ENCODE measurements around the gene ACSM2A.
"Not testable (repeated sequence)": the region's sequence is repeated elsewhere in the genome, so short reads cannot be mapped to it uniquely, and the experiment has no call there.

Gene ACSM2A

GRCh38 chr16:20427401-20427797 is 23.9 kb upstream of the ACSM2A start:
- H3K9ac ChIP-seq (ENCODE audit: low read depth, low read length); H3K4me2 ChIP-seq (ENCODE audit: low read length); H3K4me1 ChIP-seq (ENCODE audit: control insufficient read depth, insufficient read depth, low read length); H3K27me3 ChIP-seq (ENCODE audit: control insufficient read depth, insufficient read depth, low read length); H3K9me3 ChIP-seq (replicated peaks; ENCODE audit: low read length); H3K36me3 ChIP-seq (ENCODE audit: insufficient read depth, low read length); H3K4me3 ChIP-seq (ENCODE audit: low read length): not testable (repeated sequence)

DNA sequence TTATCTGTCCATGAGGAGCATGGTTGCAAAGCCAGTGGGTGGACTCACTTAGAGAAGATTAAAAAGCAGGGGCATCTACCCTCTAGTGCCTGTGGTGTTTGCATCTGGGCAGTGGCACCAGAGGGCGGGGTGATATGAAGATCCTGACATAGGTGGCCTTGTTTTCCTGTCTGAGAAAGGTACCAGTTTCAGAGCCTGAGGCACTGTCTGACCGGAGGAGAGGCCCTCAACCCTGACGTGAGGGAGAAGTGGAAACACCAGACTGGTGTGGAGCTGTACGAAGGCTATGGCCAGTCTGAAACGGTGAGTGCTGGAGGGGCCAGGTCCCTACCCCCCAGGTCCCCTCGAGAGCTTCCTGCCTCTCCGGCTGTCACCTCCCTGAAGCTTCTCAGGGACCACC is 21.8 kb upstream of the ACSM2A start:
- not testable (repeated sequence) for H3K36me3 ChIP-seq (ENCODE audit: insufficient read depth, low read length); H3K9ac ChIP-seq (ENCODE audit: low read depth, low read length); H3K4me1 ChIP-seq (ENCODE audit: control insufficient read depth, insufficient read depth, low read length); H3K4me3 ChIP-seq (ENCODE audit: low read length); H3K4me2 ChIP-seq (ENCODE audit: low read length); H3K9me3 ChIP-seq (replicated peaks; ENCODE audit: low read length); H3K27me3 ChIP-seq (ENCODE audit: control insufficient read depth, insufficient read depth, low read length)

GRCh38 chr16:20430480-20430879 is 20.8 kb upstream of the ACSM2A start:
- H3K9me3 ChIP-seq (replicated peaks; ENCODE audit: low read length); H3K4me3 ChIP-seq (ENCODE audit: low read length); H3K27me3 ChIP-seq (ENCODE audit: control insufficient read depth, insufficient read depth, low read length); H3K9ac ChIP-seq (ENCODE audit: low read depth, low read length); H3K4me2 ChIP-seq (ENCODE audit: low read length); H3K4me1 ChIP-seq (ENCODE audit: control insufficient read depth, insufficient read depth, low read length); H3K36me3 ChIP-seq (ENCODE audit: insufficient read depth, low read length): not testable (repeated sequence)

- Histone ChIP-seq H3K36me3 (ENCODE audit: insufficient read depth, low read length) (no peaks in the 10 kb centered on the region), H3K4me2 (ENCODE audit: low read length) (no peak overlapping the region), H3K9ac (ENCODE audit: low read depth, low read length) (no peak overlapping the region), H3K27me3 (ENCODE audit: control insufficient read depth, insufficient read depth, low read length) (no peaks in the 10 kb centered on the region), H3K9me3 (replicated peaks; ENCODE audit: low read length) (no peaks in the 10 kb centered on the region), H3K4me3 (ENCODE audit: low read length) (no peak overlapping the region), H3K4me1 (ENCODE audit: control insufficient read depth, insufficient read depth, low read length) (no peaks in the 10 kb centered on the region)
Observed at GRCh38 chr16:20430948-20431347, 20.4 kb upstream of the ACSM2A start.

GRCh38 chr16:20438950-20439349 is 12.4 kb upstream of the ACSM2A start:
- peaks cover 26% of the 10 kb centered on the region for H3K4me1 ChIP-seq (ENCODE audit: control insufficient read depth, insufficient read depth, low read length)
- not testable (repeated sequence) for H3K9me3 ChIP-seq (replicated peaks; ENCODE audit: low read length); H3K36me3 ChIP-seq (ENCODE audit: insufficient read depth, low read length); H3K4me2 ChIP-seq (ENCODE audit: low read length); H3K4me3 ChIP-seq (ENCODE audit: low read length); H3K9ac ChIP-seq (ENCODE audit: low read depth, low read length); H3K27me3 ChIP-seq (ENCODE audit: control insufficient read depth, insufficient read depth, low read length)

DNA sequence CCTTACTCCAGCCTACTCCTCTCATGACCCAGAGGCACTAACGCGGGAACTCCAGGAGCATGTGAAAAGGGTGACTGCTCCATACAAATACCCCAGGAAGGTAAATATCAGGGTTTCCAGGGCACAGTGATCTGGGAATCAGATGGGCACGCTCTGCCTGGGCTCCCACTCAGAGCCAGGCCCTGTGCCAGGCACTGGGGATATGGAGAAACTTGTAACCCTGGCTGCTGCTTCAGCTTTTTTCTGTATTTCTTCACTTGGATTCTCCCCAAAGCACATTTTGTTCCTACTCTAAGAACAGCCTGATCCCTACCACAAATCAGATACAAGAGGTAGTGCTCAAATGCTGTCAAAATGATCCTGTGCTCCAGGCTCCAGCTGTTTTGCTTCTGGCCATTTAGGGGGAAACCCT is 11.5 kb upstream of the ACSM2A start:
- not testable (repeated sequence) for H3K4me2 ChIP-seq (ENCODE audit: low read length)

GRCh38 chr16:20440731-20441130 is 10.6 kb upstream of the ACSM2A start:
- not testable (repeated sequence) for H3K4me3 ChIP-seq (ENCODE audit: low read length); H3K9me3 ChIP-seq (replicated peaks; ENCODE audit: low read length); H3K36me3 ChIP-seq (ENCODE audit: insufficient read depth, low read length); H3K27me3 ChIP-seq (ENCODE audit: control insufficient read depth, insufficient read depth, low read length); H3K4me2 ChIP-seq (ENCODE audit: low read length); H3K9ac ChIP-seq (ENCODE audit: low read depth, low read length)
- H3K4me1 ChIP-seq (ENCODE audit: control insufficient read depth, insufficient read depth, low read length) = peaks cover 26% of the 10 kb centered on the region

More for the DNA sequence above, 11.5 kb upstream of the ACSM2A start:
- H3K9ac ChIP-seq (ENCODE audit: low read depth, low read length); H3K36me3 ChIP-seq (ENCODE audit: insufficient read depth, low read length); H3K9me3 ChIP-seq (replicated peaks; ENCODE audit: low read length); H3K4me3 ChIP-seq (ENCODE audit: low read length); H3K27me3 ChIP-seq (ENCODE audit: control insufficient read depth, insufficient read depth, low read length): not testable (repeated sequence)
- H3K4me1 ChIP-seq (ENCODE audit: control insufficient read depth, insufficient read depth, low read length) = peaks cover 26% of the 10 kb centered on the region

- H3K36me3 ChIP-seq (ENCODE audit: insufficient read depth, low read length) = no peaks in the 10 kb centered on the region
- H3K9me3 ChIP-seq (replicated peaks; ENCODE audit: low read length) = no peaks in the 10 kb centered on the region
- no peak overlapping the region for H3K4me3 ChIP-seq (ENCODE audit: low read length)
- no peak overlapping the region for H3K4me2 ChIP-seq (ENCODE audit: low read length)
- H3K9ac ChIP-seq (ENCODE audit: low read depth, low read length) = no peak overlapping the region
- H3K4me1 ChIP-seq (ENCODE audit: control insufficient read depth, insufficient read depth, low read length) = peaks cover 26% of the 10 kb centered on the region
- H3K27me3 ChIP-seq (ENCODE audit: control insufficient read depth, insufficient read depth, low read length) = no peaks in the 10 kb centered on the region
Observed at GRCh38 chr16:20441191-20441590, 10.1 kb upstream of the ACSM2A start.

DNA sequence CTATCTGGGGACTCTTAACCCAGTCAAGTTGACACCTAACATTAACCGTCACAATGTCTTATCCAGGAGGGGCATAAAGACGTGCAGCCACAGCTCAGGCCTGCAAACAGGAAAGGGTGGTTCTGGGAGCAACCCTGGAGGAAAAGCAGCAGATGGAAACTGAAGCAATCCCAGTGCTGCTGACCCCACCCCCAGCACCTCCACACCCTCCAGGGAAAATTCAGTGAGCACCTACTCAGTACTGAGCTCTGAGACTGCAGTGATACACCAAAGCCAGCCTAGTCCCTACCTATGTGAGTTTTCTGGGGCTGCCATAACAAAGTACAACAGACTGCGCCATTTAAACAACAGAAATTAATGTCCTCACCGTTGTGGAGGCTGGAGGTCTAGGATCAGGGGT is 9.5 kb upstream of the ACSM2A start:
- H3K4me3 ChIP-seq (ENCODE audit: low read length); H3K9me3 ChIP-seq (replicated peaks; ENCODE audit: low read length); H3K27me3 ChIP-seq (ENCODE audit: control insufficient read depth, insufficient read depth, low read length); H3K4me2 ChIP-seq (ENCODE audit: low read length); H3K9ac ChIP-seq (ENCODE audit: low read depth, low read length); H3K36me3 ChIP-seq (ENCODE audit: insufficient read depth, low read length): not testable (repeated sequence)
- peaks cover 26% of the 10 kb centered on the region for H3K4me1 ChIP-seq (ENCODE audit: control insufficient read depth, insufficient read depth, low read length)

- H3K36me3 ChIP-seq (ENCODE audit: insufficient read depth, low read length); H3K27me3 ChIP-seq (ENCODE audit: control insufficient read depth, insufficient read depth, low read length); H3K4me2 ChIP-seq (ENCODE audit: low read length); H3K4me1 ChIP-seq (ENCODE audit: control insufficient read depth, insufficient read depth, low read length); H3K9ac ChIP-seq (ENCODE audit: low read depth, low read length); H3K9me3 ChIP-seq (replicated peaks; ENCODE audit: low read length); H3K4me3 ChIP-seq (ENCODE audit: low read length): not testable (repeated sequence)
Observed at GRCh38 chr16:20446652-20447393, 4.5 kb upstream of the ACSM2A start.

- H3K9ac ChIP-seq (ENCODE audit: low read depth, low read length); H3K27me3 ChIP-seq (ENCODE audit: control insufficient read depth, insufficient read depth, low read length); H3K36me3 ChIP-seq (ENCODE audit: insufficient read depth, low read length); H3K4me1 ChIP-seq (ENCODE audit: control insufficient read depth, insufficient read depth, low read length); H3K4me2 ChIP-seq (ENCODE audit: low read length); H3K4me3 ChIP-seq (ENCODE audit: low read length); H3K9me3 ChIP-seq (replicated peaks; ENCODE audit: low read length): not testable (repeated sequence)
Observed at GRCh38 chr16:20453633-20454032, 2.3 kb downstream of the ACSM2A start.

GRCh38 chr16:20459227-20459626 is 7.9 kb downstream of the ACSM2A start:
- not testable (repeated sequence) for H3K27me3 ChIP-seq (ENCODE audit: control insufficient read depth, insufficient read depth, low read length); H3K4me1 ChIP-seq (ENCODE audit: control insufficient read depth, insufficient read depth, low read length); H3K4me2 ChIP-seq (ENCODE audit: low read length); H3K9me3 ChIP-seq (replicated peaks; ENCODE audit: low read length); H3K36me3 ChIP-seq (ENCODE audit: insufficient read depth, low read length); H3K9ac ChIP-seq (ENCODE audit: low read depth, low read length); H3K4me3 ChIP-seq (ENCODE audit: low read length)
